HEK293 (cell line): ENCODE measurements around the gene SPEM3.

Experiments used
- EGR2 ChIP-seq: fragments of 450-650 bp; formaldehyde crosslinking; IDR thresholded peaks from 2 replicates; pipeline ENCODE4 v1.5.1; 2016; ENCODE audit warnings: low read depth, missing biosample characterization, missing genetic modification characterization
- REST ChIP-seq: fragments of 450-650 bp; formaldehyde crosslinking; IDR thresholded peaks from 2 replicates; pipeline ENCODE4 v1.5.1; 2016; ENCODE audit warnings: missing biosample characterization, missing genetic modification characterization
- ZBTB7A ChIP-seq: fragments of 450-650 bp; formaldehyde crosslinking; IDR thresholded peaks from 2 replicates; pipeline ENCODE4 v1.5.1; 2016; ENCODE audit warnings: low read depth, missing biosample characterization, missing genetic modification characterization
- ZNF114 ChIP-seq: fragments of 450-650 bp; formaldehyde crosslinking; IDR thresholded peaks from 2 replicates; pipeline ENCODE4 v1.5.0; 2017; ENCODE audit warnings: missing biosample characterization, missing genetic modification characterization
- ZNF394 ChIP-seq: fragments of 450-650 bp; formaldehyde crosslinking; IDR thresholded peaks from 2 replicates; pipeline ENCODE4 v1.5.1; 2016; ENCODE audit warnings: missing biosample characterization, missing genetic modification characterization, mild to moderate bottlenecking, moderate library complexity, borderline replicate concordance
- ZNF658 ChIP-seq: fragments of 450-650 bp; formaldehyde crosslinking; IDR thresholded peaks from 2 replicates; pipeline ENCODE4; 2016; ENCODE audit warnings: missing biosample characterization, missing genetic modification characterization
- TF ChIP-seq, protein P1 (sequence below): fragments of 450-650 bp; formaldehyde crosslinking; IDR thresholded peaks from 2 replicates; pipeline ENCODE4 v1.5.1; 2016; ENCODE audit warnings: missing biosample characterization, missing genetic modification characterization

GRCh38 chr17:7419819-7420610 is 8.6 kb upstream of the SPEM3 start, which contains the start of gene SPEM1:
- TF ChIP-seq ZBTB7A (tag by site-specific recombination) = no peak
- no peak for TF ChIP-seq ZNF394
- TF ChIP-seq REST = no peak
- no peak for TF ChIP-seq ZNF114 (tag by site-specific recombination)
- TF ChIP-seq EGR2 (tag by site-specific recombination) = no peak
- no peak for TF ChIP-seq ZNF658 (tag by site-specific recombination)
- TF ChIP-seq, protein P1, sequence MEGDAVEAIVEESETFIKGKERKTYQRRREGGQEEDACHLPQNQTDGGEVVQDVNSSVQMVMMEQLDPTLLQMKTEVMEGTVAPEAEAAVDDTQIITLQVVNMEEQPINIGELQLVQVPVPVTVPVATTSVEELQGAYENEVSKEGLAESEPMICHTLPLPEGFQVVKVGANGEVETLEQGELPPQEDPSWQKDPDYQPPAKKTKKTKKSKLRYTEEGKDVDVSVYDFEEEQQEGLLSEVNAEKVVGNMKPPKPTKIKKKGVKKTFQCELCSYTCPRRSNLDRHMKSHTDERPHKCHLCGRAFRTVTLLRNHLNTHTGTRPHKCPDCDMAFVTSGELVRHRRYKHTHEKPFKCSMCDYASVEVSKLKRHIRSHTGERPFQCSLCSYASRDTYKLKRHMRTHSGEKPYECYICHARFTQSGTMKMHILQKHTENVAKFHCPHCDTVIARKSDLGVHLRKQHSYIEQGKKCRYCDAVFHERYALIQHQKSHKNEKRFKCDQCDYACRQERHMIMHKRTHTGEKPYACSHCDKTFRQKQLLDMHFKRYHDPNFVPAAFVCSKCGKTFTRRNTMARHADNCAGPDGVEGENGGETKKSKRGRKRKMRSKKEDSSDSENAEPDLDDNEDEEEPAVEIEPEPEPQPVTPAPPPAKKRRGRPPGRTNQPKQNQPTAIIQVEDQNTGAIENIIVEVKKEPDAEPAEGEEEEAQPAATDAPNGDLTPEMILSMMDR (tag by site-specific recombination) = no peak
